Fibroblast of villous mesenchyme (primary cell): Measurements from ENCODE around the gene KCNT2. TPM values are rescaled to one million over a fixed set of nuclear protein-coding genes. Genes with fewer than 3 reads are reported as not detected.

ENCODE experiments used
- DNase-seq: peaks from one replicate; pipeline ENCODE4 v3.0.0-alpha.2; 2010; ENCODE audit warnings: low read depth
- H3K4me3 ChIP-seq: 2 replicates; pipeline ENCODE4 v1.5.1; 2011; ENCODE audit warnings: low read depth, mild to moderate bottlenecking, low read length
- total RNA-seq: library from RNA; depleted of rRNA; stranded (reverse); fragments of >200 nt; gene quantifications from 2 replicates; pipeline ENCODE4 v1.2.3, GENCODE V29; 2012
- TF ChIP-seq, protein P1 (sequence below): IDR thresholded peaks from 2 replicates; pipeline ENCODE4 v1.5.1; 2012; ENCODE audit warnings: low read depth, mild to moderate bottlenecking, low read length; ENCODE audit not compliant: insufficient read depth

Gene KCNT2
- total RNA-seq, 1 donor: 7.3 TPM

DNA sequence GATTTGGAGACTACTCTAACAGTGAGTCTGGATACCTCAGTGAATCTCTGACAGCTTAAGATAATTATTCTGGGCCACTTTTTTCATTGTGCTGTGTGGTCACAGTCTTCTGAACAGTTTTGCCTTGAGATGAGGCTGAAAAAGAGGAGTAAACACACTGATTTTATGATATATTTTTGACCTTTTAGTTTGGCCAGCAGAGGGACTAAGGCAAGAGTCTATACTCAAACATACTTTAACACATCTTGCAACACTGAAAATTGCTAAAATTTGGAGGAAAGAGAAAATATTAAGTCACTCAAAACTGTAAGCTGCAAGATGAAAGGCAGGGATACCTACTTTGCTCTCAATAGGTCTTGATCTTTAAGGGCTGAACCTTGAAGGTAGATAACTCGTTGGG, 182.7 kb downstream of the KCNT2 start:
- DNase-seq: no peak
- H3K4me3 ChIP-seq: no peak overlapping the region
- TF ChIP-seq, protein P1, sequence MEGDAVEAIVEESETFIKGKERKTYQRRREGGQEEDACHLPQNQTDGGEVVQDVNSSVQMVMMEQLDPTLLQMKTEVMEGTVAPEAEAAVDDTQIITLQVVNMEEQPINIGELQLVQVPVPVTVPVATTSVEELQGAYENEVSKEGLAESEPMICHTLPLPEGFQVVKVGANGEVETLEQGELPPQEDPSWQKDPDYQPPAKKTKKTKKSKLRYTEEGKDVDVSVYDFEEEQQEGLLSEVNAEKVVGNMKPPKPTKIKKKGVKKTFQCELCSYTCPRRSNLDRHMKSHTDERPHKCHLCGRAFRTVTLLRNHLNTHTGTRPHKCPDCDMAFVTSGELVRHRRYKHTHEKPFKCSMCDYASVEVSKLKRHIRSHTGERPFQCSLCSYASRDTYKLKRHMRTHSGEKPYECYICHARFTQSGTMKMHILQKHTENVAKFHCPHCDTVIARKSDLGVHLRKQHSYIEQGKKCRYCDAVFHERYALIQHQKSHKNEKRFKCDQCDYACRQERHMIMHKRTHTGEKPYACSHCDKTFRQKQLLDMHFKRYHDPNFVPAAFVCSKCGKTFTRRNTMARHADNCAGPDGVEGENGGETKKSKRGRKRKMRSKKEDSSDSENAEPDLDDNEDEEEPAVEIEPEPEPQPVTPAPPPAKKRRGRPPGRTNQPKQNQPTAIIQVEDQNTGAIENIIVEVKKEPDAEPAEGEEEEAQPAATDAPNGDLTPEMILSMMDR: no peak

DNA sequence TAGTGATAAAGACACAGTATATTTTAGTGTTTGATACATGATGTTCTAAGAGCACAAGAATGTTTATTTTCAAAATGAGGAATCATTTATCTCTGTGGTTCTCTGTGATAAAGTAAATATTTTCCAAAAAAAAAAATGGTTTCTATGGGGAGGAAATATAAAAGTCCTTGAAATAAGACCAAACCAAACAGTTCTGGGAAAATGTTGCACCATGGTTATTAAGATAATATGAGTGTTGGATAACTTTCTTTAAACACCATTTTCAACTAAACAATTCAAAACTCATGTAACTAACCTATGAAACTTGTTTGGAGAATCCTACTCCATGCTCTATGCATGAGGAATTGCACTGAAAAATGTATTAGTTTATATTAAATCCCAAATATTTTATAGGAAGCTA, 184.6 kb downstream of the KCNT2 start:
- peak; percentile 45 for DNase-seq
- H3K4me3 ChIP-seq: no peak overlapping the region
- TF ChIP-seq, protein P1: no peak

DNA sequence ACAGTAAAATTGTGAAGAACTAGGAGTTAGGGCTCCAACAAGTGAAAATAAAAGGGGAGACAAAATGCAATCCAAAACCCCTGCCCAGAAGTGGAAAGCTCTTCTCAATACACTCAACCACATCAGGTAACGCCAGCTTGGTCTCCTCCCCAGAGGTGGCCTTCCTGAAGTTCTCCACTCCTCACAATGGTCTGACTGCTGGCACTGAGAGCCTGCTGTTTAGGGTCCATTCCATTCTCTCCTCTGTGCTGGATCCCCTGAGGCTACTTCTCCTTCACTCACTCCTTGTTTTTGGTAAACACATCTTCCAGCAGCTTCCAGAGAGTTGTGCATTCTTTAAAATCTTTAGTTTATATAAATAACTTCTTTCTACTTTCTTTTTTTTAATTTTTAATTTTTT, 189.5 kb downstream of the KCNT2 start:
- peak; percentile 19 for DNase-seq
- TF ChIP-seq, protein P1: no peak

DNA sequence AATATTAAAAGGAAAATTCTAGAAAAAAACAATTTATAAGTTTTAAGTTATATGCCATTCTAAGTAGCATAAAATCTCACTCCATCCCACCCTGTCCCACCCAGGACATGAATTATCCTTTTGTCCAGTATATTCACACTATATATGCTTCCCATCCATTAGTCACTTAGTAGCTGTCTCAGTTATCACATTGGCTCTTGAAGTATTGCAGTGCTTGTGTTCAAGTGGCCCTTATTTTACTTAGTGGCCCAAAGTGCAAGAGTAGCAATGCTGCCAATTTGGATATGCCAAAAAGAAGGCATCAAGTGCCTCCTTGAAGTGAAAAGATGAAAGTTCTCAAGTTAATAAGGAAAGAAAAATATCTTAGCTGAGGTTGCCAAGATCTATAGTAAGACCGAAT, 192.3 kb downstream of the KCNT2 start:
- no peak for DNase-seq
- H3K4me3 ChIP-seq: no peak overlapping the region
- TF ChIP-seq, protein P1: no peak

More for the DNA sequence above, 189.5 kb downstream of the KCNT2 start:
- no peak overlapping the region for H3K4me3 ChIP-seq

- no peak overlapping the region for H3K4me3 ChIP-seq
- DNase-seq: no peak
- TF ChIP-seq, protein P1: no peak
Observed at GRCh38 chr1:196412326-196412725, 195.9 kb downstream of the KCNT2 start.

GRCh38 chr1:196410768-196411167, 197.5 kb downstream of the KCNT2 start:
- DNase-seq: no peak
- TF ChIP-seq, protein P1: no peak

DNA sequence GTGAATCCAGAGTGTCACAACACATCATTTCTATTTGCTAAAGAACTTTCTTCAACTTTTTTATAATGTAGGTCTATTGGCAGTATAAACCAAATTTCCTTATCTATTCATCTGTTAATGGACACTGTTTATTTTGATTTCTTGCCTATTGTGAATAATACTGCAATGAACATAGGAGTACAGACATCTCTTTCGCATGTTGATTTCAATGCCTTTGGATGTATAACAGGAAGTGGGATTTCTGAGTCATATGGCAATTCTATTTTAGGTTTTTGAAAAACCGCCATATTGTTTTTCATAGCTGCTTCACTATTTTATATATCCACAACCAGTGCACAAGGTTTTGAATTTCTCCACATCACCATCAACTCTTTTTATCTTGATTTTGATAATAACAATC, 198.7 kb downstream of the KCNT2 start:
- TF ChIP-seq, protein P1: no peak
- no peak for DNase-seq
- no peak overlapping the region for H3K4me3 ChIP-seq

More at GRCh38 chr1:196410768-196411167, 197.5 kb downstream of the KCNT2 start:
- no peak overlapping the region for H3K4me3 ChIP-seq
